Chondrocyte (in vitro differentiated cells): ENCODE results near the gene STK4. TPM values are rescaled to one million over a fixed set of nuclear protein-coding genes. Genes with fewer than 3 reads are reported as not detected.

ENCODE experiments used
- DNase-seq: peaks from one replicate; pipeline ENCODE4 v3.0.0; 2021; ENCODE audit warnings: mixed read lengths, low spot score
- H3K27ac Mint-ChIP-seq: one replicate; pipeline ENCODE4 v1.8.0; 2021; ENCODE audit warnings: mild to moderate bottlenecking, moderate library complexity, mixed read lengths; ENCODE audit not compliant: unreplicated experiment
- H3K27me3 Mint-ChIP-seq: 2 replicates; pipeline ENCODE4 v1.8.0; 2021; ENCODE audit warnings: low read depth, mixed read lengths
- H3K36me3 Mint-ChIP-seq: 2 replicates; pipeline ENCODE4 v1.8.0; 2021; ENCODE audit warnings: low read depth, mixed read lengths
- H3K4me1 Mint-ChIP-seq: 2 replicates; pipeline ENCODE4 v1.8.0; 2021; ENCODE audit warnings: low read depth, mild to moderate bottlenecking, mixed read lengths
- H3K4me3 Mint-ChIP-seq: one replicate; pipeline ENCODE4 v1.8.0; 2021; ENCODE audit warnings: mild to moderate bottlenecking, moderate library complexity, mixed read lengths; ENCODE audit not compliant: unreplicated experiment
- H3K9me3 Mint-ChIP-seq: 2 replicates; pipeline ENCODE4 v1.8.0; 2021; ENCODE audit warnings: low read depth, mixed read lengths
- total RNA-seq: library from RNA; stranded (reverse); gene quantifications from 3 replicates; pipeline ENCODE4 v1.2.1, GENCODE V29; 2021
- TF ChIP-seq, protein P1 (sequence below): fragments of 200-600 bp; sonication (generic); IDR thresholded peaks from 2 replicates; pipeline ENCODE4 v1.5.0; 2021; ENCODE audit warnings: antibody characterized with exemption, mild to moderate bottlenecking, moderate library complexity

Gene STK4
- total RNA-seq, 1 donor from 2014 or later = 23.4 TPM

DNA sequence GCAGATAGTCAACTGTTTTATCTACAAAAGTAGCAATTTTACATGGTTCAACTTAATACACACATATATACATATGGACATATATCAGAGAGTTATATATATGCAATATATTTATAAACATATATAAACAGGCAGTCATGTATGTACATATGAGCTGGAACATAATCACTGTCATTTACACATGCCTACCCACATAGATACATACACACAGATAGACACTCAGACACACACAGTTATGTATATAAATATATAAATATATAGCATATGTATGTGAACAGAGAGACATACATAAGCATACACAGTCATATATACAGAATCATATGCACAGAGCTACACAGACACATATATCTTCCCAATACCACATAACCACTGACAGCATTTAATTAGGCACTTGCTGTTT lies 146.4 kb downstream of the STK4 start:
- Mint-ChIP-seq H3K36me3 (no peaks in the 10 kb centered on the region), H3K27ac (no peak overlapping the region), H3K4me1 (no peaks in the 10 kb centered on the region), H3K27me3 (peaks cover 22% of the 10 kb centered on the region), H3K9me3 (no peaks in the 10 kb centered on the region), H3K4me3 (no peak overlapping the region)
- TF ChIP-seq, protein P1, sequence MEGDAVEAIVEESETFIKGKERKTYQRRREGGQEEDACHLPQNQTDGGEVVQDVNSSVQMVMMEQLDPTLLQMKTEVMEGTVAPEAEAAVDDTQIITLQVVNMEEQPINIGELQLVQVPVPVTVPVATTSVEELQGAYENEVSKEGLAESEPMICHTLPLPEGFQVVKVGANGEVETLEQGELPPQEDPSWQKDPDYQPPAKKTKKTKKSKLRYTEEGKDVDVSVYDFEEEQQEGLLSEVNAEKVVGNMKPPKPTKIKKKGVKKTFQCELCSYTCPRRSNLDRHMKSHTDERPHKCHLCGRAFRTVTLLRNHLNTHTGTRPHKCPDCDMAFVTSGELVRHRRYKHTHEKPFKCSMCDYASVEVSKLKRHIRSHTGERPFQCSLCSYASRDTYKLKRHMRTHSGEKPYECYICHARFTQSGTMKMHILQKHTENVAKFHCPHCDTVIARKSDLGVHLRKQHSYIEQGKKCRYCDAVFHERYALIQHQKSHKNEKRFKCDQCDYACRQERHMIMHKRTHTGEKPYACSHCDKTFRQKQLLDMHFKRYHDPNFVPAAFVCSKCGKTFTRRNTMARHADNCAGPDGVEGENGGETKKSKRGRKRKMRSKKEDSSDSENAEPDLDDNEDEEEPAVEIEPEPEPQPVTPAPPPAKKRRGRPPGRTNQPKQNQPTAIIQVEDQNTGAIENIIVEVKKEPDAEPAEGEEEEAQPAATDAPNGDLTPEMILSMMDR = no peak
- DNase-seq = no peak

DNA sequence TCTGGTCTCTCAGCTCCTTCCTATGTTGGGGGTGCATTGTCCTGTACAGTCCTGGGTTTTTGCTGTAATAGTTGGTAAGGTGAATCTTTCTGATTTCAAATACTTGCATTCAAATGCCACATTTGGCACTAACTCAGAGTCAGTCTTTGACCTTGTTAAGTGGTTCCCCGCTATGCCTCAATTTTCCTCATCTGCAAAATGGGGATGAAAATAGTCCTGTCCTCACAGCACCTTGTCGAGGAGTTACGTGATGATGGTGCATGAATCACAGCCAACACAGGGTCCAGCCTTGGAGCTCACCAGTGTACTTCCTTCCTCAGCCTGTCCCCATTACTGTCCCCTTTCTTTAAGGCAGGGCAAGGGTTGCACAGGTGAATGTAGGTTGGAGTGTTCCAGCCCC lies 147.6 kb downstream of the STK4 start:
- H3K4me3 Mint-ChIP-seq = no peak overlapping the region
- no peaks in the 10 kb centered on the region for H3K4me1 Mint-ChIP-seq
- H3K9me3 Mint-ChIP-seq = no peaks in the 10 kb centered on the region
- TF ChIP-seq, protein P1 = no peak
- no peaks in the 10 kb centered on the region for H3K36me3 Mint-ChIP-seq
- no peak overlapping the region for H3K27ac Mint-ChIP-seq
- DNase-seq = no peak
- H3K27me3 Mint-ChIP-seq = peaks cover 23% of the 10 kb centered on the region

DNA sequence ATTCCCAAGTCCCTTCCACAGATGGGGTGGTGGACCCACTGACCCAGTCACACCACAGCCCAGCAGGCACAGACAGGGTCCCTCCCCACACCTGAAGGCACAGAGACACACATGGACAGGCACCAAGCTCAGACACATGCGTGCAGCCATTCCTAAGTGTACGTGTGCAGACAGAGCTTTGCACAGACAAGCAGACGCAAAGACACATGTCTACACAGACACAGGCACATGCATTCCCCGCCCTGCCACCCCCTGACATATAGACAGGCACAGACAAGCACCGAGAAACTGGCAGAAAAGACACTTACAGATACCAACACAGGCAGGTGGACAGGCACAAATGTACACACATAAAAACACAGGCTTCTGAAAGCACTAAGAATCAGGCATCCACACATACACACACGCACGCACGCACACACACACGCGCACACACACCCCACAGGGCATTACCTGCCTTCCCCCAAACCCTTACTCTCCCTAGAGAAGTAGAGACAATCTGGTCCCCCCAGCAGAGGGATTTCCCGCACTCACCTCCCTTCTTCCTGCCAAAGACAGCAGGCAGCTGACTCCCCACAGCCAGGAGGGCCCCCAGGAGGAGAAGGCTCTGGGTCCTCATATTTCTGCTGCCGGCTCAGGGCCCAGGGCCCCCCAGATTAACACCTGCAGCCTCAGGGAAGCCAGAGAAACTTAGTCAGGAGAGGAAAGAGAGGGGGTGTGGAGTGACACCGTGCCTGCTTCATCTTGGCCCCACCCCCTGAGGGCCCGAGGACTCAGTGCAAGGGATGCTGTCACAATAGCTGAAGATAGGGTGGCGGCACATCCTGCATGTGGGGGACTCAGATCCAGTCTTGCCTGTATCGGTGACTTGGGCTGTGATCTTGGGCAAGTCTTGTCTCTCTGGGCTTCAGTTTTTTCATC lies 148.4 kb downstream of the STK4 start, which contains the start of gene WFDC5:
Gene WFDC5, minus strand, starts transcription at position 710 of the 921 bp plus-strand sequence. Its CDS starts 91 bp downstream, at position 619.
- TF ChIP-seq, protein P1 = no peak

DNA sequence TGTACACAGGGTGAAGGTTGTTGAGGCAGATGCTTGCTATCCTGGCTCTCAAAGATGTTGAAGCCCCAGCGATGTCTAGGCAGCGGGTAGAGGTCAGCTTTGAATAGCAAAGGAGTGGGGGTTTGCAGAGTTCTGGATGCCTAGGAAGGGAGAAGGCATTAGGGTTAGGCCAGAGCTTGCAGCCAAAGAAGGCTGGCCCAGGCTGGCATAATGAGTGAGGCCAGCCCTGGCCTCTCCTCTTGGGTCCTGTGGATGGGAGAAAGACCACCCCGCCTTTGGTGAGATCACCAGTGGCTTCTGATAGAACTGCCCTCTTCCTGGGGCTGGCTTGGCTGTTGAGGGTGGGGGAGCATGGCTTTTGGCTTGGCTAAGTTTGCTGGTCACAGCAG lies 149.1 kb downstream of the STK4 start:
- no peaks in the 10 kb centered on the region for H3K36me3 Mint-ChIP-seq
- no peak for DNase-seq
- peaks cover 25% of the 10 kb centered on the region for H3K27me3 Mint-ChIP-seq
- H3K4me1 Mint-ChIP-seq = no peaks in the 10 kb centered on the region
- TF ChIP-seq, protein P1 = no peak
- no peak overlapping the region for H3K4me3 Mint-ChIP-seq
- H3K9me3 Mint-ChIP-seq = peaks cover 3% of the 10 kb centered on the region
- no peak overlapping the region for H3K27ac Mint-ChIP-seq

More for the DNA sequence above, 148.4 kb downstream of the STK4 start, which contains the start of gene WFDC5:
- Mint-ChIP-seq H3K36me3 (no peaks in the 10 kb centered on the region), H3K27me3 (peaks cover 21% of the 10 kb centered on the region), H3K4me3 (no peak within 1 kb of the TSS), H3K9me3 (no peaks in the 10 kb centered on the region), H3K27ac (no peak within 1 kb of the TSS), H3K4me1 (no peaks in the 10 kb centered on the region)
- no peak for DNase-seq

DNA sequence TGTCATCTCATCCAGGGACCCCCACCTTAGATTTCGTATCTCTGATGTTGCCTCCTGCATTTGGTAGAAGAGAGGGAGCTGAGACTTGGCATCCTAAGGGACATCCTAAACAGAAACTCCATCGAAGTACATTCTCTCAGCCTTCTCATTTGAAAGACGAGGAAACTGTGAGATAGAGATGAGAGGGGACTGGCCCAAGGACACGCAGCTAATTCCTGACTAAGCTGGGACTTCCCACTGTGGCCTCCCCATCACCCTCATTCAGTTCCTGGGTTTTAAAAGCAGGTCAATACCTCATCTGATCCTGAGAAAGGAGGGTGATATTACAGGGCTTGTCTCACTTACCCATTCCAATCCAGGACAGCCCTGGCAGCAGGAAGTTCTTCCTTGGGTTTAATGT lies 149.5 kb downstream of the STK4 start:
- Mint-ChIP-seq H3K36me3 (no peaks in the 10 kb centered on the region), H3K4me3 (no peak overlapping the region), H3K27ac (no peak overlapping the region), H3K27me3 (peaks cover 27% of the 10 kb centered on the region), H3K9me3 (peaks cover 6% of the 10 kb centered on the region), H3K4me1 (no peaks in the 10 kb centered on the region)
- TF ChIP-seq, protein P1 = no peak
- no peak for DNase-seq
